ENCODE results near the gene SOX10.

The SOX10 gene

DNA sequence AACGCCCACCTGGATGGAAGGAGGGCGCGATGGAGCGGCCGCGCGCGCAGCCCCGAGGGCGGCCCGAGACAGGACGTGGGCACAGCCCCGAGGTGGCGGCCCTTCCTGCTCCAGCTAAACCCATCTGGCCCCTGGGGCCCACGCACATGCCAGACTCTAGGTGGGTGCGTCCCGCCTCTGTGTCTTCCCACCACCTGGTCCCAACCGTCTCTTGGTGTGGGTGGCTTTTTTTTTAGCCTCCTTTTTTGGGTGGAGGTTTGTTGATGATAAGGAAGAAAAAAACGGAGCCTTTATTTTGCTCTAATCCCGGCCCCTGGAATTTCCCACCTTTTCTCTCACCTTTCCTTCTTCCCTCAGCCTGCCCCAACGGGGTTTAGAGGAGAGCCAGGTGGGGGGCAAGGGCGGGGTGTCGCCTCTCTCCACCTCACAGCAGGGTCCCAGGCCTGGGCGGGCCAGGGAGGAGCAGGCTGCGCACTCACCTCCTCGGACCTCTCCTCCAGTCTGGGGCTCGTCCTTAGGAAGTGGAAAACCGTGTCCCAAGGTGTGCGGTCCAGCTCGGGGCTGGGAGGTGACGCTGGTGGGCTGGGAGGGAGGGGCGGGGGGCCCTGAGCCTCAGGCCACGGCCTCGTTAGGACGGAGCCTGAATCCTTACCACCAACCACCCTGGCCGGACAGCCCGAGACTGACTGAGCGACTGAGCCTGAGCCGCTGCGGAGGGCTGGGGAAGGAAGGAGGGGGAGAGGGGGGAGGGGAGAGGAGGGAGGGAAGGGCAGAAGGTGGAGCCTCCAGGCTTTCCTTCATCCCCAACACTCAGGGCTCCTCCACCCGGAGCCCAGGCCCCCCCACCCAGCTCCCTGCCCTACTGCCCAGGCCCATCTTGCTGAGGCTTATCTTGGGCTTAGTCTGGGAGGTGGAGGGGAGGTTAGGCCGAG is at the start of gene SOX10:
Gene SOX10, minus strand, starts transcription at position 696 of the 932 bp plus-strand sequence. CDS start 771 bp downstream, outside the sequence.
- DNase-seq: no peak

DNA sequence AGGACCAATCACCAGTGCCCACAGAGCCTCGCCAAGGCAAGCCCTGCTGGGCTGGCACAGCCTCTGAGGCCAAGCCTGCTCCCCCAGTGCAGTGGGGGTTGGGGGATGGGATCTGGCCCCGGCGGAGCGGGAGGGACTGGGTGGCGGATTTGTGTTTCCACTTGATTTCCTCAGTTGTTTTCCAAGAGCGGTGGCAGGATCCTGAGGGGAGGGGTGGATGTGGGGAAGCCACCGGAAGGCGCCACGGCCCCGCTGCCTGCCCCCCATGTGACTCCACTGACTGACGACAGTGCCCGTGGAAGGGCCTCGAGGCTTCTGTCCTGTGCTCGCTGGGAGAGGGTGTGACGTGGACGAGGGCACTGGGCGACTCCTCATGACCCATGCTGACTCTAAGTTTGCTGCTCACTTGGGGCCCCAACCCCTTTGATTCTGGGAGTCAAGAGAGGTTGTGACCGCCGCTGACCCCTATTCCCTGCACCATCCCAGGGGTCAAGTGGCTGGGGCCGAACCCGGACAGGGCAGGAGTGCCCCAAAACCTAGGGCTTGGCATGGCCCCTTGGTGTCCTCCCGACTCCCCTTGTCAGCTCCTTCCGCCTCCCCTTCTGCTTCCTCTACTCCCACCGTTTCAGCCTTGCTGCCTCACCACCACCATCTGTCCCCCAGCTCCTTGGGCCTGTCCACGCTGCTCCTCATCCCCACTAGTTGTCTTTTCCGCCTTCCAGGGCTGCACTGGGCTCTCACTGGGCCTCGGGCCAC is 49.3 kb upstream of the SOX10 start:
- DNase-seq: peak in 1 of 2 experiments; percentile 29

DNA sequence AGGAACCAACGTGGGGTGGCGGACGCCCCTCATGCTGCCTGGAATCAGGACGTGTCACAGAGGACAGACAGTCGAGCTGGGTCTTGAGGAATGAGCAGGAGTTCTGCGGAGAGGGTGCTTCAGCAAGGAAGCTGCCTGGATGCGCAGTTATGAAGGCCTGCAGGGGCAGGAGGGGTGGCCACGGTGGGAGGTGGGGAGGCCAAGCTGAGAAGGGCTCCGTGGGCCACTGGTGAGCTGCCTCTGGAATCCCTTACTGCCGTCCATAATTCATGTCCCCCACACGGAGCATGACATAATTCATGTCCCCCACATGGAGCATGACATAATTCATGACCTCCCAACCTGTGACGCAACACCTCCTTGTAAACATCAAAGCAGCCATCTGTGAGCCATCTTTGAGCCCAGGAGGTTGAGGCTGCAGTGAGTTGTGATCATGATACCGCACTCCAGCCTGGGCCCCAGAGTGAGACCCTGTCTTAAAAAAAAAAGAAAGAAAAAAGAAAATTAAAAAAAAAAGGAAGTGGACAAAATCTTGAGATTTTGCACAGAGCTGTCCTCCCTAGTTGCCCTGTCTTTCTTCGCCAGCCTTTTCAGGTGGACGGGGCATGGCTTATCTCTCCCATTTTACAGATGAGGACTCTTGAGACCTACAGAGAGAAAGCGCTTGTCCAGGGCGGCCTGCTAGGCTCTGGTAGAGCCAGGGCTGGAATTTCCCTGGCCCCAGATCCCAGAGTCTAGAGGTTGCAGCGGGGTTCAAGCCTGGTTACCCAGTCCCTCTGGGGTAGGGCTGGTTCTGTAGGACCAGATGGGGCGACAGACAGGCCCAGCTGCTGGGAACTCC is 48.5 kb upstream of the SOX10 start:
- DNase-seq: no peak

DNA sequence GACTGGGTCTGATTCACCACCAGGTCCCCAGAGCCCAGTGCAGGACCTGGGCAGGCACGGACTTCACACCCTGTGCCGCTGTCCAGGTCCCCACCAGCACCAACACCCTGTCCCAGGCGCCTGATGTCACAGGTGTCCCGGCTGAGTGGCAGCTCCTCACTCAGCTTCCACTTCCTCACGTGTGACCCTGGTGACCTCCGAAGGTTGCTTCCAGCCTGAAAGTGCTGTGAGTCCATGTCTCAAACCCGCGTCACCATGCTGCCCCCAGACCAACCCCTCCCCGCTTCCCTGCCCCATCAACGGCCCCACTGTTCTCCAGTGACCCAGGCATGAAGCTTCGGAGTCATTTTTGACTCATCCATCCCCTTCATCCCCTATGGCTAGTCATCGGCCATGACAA is 47.1 kb upstream of the SOX10 start:
- no peak for DNase-seq

DNA sequence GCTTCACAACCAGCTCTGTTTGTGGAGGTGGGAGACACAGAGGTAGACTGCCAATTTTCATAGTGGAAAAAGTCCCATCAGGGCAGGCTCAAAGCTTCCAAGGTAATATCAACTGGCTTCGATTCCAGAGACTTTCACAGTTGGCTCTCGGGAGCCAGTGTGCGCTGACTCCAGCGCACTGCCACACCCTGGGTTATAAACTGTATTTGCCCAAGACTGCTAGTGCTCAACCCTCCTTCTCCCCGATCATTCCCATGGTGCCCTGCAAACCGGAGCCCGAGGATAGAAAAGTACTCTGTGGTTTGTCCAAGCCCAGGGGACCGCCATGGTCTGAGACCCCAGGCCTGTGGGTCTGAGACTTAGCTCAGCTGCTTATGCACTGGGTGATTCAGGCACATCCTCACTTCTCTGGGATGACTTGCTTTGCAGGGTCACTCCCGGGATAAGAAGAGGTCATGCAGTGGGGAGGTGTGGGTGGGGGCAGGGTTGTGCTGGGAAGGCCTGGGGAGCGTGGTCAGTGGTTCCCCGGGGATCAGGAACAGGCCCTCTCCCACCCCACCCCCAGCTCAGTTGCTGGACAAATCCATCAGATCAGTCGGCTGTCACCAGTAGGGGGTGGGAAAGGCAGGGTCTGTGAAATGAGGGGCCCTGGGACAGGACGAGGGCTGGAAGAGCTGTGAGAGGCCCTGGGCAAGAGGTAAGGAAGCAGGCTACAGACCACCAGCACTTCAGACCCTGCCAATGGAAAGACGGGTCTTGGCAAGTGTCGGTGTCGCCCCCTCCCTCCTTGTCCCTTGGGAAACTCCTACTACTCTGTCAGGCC is 46.2 kb upstream of the SOX10 start:
- no peak for DNase-seq

DNA sequence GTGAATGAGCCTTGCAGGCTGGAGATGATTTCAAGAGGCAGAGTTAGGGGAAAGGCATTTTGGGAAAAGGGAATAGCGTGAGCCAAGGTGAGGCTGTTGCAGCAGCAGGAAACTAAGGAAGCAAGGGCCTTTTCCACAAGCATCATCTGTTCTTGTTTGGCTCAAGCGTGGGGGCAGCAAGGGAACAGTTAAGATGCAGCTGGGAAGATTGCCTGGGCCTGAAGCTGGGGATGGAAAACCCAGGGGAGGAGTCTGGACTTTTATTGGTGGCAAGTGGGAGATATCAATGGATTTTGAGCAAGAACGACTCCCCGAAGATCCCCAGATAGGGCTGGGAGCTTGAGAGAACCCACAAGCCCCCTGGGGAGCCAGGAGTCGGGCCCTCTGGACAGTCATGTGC is 45.5 kb upstream of the SOX10 start:
- no peak for DNase-seq

DNA sequence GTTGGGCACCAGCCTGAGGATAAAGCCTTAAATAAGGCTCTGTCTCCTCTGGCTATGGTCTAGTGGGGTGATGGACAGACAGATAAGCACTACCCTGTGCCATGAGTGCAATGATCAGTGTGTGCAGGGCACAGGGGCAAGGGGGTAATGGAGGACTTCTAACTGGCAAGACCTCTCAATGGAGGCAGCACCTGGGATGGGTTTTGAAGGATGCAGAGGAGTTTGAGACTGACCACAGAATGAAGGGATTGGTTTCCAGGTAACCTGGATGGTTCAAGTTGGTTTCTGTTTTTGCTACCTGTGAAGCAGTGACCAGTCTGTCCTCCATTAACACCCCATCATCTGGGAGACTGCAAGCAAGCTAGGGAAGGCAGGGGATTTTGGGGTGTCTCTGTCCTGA is 45.0 kb upstream of the SOX10 start:
- DNase-seq: no peak

DNA sequence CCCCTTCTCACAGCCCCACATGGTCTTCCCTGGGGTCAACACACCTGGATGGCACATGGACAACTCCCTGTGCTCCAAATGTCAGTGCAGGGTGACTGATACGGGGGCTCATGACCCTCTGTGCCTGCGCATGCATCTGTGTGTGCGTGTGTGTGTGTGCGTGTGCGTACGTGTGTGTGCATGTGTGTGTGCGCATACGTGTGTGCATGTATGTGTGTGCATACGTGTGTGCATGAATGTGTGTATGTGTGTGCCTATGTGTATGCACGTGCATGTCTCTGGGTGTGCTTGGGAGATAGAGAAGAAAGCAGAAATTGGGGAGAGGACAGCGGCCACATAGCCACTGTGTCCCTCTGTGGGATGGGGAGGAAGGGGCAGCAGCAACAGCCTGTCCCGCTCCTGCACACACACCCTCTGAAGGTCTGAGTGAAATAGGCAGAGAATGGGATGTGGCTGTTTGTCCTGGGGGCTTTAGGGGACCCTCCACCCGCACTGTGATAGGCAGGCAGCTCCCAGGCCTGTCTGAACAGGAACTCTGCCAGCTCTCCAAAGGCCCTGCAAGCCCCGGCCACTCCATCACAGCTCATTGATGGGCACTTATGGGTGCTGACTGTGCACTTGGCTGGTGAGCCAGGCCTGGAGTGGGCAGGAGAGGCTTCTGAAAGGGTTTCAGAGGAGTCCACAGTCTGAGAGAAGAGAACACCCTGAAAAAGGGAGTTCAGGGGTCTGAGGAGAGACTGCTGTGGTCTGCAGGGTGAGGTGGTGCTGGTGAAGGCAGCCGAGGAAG is 44.2 kb upstream of the SOX10 start:
- DNase-seq: no peak

DNA sequence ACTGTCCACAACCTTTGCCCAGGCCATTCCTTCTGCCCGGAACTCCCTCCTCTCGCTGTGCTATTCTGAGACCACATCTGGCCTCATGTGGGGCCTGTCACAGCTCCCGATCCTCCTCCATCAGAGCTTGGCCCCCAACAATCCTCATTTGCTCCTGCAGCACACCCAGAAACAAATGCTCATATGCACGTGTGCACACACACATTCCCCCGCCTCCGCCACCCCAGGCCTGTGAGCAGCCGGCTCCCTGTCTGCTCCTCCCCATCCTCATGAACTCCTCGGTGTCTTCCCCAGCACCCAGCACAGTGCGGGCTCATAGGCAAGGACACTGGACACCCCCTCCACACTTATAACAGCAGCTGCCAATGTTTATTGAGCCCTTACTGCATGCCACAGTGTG is 43.1 kb upstream of the SOX10 start:
- DNase-seq: no peak

DNA sequence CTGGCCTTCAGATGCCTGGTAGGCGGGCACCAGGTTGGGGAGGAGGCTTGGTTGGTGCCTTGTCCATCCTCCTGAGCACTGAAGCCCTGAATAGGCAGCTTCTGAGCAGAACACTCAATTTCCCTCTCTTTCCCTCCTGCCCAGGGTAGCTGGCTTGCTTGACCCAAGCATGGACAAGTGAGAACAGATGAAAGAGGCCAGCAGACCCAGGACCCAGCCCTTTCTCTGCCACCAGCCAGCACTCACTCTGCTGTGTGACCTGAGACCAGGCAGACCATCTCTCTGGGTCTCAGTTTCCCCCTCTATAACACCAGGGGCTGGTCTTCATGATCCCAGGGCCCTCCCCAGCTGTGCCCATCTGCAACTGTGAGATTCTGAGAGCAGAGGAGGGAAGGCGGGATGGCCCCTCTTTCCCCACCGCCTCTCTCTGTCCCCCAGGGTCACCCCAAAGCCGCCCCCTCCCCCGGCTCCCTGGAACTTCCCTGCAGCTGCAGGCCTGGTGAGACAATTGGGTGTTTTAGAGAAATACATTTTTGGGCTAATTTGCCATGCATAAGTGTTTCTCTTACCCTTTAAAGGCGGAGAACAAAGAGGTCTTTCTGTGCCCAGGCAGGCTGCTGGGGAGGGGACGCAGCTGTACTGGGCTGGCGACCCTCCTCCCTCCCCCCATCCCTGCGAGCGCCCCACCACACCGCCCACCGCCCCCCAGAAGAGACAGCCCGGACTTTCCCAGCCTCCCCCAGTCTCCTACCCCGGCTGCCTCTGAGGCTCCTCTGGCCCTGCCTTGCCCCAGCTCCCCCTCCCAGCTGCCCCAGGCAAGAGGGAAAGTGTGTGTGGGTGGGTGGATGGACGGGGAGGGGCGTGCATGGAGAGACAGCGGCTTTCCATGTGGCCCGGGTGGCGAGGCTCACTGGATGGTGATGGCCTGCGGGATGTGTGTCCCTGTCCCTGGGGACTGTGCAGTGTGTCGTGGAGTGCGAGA is 42.1 kb upstream of the SOX10 start:
- no peak for DNase-seq

DNA sequence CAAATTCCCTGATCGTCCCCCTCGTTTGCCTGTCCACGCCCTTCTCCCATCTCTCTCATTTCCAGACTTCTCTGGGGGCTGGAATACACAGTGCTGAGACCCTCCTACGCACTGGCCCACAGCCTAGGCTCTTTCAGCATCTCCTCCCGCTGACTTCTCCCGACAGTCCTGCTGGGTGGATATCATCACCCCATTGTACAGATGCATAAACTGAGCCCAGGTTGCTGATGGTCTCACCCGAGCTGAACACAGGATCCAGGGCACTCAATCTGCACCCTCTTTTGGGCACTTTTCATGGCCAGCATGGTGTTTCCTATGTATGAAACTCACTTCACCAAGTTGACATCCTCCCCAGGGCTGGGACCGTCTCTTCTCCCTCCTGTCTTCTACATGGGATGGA is 41.2 kb upstream of the SOX10 start:
- no peak for DNase-seq

DNA sequence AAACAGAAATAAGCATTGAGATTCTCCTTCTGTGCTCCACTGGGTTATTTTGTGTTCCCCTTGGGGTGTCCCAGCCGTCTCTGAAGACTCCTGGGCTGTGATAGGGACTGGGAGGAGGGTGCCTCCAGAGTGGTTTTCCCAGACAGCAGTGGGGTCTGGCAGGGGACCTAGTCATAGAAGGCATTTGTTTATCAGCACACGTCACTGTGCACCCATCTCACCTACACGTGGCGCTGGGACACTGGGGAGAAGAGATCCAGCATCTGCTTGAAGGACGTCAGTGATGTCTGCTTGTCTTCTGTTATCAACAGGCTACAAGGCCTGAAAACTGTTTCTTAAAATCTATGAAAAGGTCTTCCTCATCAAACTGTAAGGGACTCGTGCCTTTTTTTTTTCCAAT is 38.7 kb upstream of the SOX10 start:
- DNase-seq: no peak

DNA sequence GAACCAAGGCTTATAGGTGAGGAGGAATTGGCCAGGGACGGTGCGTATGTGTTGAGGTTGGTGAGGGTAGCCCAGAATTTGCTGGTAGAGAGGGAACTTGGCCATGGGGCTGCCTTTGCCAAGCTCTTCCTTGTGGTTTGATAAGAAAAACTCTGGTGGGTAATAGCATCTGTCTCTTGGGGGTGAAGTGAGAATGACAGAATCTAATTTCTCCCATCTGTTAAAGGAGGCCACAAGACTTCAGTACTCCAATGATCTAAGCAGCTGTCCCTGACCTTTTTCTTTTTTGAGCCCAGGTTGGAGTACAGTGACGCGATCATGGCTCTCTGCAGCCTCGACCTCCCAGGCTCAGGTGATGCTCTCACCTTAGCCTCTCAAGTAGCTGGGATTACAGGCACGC is 36.9 kb upstream of the SOX10 start:
- DNase-seq: no peak

DNA sequence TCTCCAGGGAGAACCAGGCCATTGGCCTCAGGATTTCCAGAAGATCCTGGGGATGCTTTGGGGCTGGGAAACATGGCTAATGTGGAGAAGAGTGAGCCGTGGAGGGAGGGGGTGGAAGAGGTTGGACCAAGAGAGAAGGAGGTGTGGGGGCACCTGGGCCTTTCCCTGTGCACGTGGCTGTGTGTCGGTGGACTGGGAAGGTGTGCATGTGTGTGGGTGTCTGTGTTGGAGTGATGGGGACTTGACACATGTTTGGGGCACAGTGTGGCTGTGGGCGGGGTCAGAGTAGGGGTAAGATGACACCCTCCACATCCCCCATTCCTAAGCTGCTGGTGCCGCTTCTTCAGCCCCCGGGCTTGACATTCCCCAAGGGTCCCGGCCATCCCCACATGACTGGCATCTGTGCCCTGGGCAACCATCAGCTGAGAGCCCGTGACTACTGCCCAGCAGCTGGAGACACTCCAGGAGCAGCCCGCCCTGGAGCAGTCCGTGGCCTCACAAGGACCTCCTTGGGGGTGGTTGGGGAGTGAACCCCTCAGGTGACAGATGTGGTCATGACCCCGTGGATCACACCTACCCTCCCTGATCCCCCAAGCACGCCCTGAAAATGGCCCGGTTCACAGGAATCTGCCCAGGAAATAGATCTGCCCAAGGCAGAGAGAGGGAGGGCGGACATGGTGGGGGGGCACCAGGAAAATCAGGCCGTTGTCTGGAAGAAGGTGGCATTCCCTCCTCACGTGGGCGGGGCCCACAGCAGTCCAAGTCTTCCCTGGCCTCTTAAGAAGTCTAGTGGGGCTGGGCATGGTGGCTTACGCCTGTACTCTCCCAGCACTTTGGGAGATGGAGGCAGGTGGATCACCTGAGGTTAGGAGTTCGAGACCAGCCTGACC is 34.8 kb upstream of the SOX10 start:
- no peak for DNase-seq

DNA sequence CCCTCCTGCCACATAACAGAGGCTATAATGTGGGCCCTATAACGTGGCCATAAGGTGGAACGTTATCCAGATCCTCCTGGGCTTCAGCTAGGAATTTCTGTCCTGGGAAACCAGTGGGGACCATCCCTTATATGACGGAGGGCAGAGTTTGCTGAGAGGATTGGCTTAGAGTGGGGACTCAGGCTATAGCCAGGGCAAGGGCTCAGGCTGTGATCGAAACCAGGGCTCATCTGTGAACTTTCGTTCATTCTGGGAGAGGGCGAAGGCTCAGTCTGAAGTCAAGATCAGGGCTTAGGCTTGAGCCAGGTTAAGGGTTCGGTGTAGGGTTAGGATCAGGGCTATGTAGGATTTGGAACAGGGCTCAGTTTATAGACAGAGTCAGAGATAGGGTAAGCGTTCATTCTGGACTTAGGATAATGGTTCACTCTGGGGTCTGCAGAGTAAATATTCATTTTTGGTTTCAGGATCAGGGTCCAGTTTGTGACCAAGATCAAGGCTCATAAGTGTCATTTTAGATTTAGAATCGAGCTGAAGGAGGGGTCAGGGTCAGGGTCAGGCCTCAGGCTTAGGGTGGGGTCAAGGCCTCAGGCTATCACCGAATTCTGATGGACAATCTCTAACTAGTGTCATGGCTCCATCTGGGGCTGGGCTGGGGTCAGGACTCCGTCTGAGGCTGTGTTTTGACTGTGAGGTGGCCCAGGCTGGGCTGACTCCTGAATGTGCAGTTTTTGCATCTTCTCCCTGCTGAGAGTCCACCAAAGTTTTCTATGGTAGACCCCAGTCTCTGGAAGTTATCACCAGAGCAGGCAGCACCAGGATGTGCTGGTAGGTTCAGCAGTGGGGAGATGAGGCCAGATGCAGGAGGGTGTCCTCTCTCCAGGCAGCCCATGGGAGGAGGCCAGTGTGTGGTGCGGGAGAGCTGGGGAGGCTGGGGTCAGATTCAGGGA is 33.9 kb upstream of the SOX10 start:
- DNase-seq: no peak

DNA sequence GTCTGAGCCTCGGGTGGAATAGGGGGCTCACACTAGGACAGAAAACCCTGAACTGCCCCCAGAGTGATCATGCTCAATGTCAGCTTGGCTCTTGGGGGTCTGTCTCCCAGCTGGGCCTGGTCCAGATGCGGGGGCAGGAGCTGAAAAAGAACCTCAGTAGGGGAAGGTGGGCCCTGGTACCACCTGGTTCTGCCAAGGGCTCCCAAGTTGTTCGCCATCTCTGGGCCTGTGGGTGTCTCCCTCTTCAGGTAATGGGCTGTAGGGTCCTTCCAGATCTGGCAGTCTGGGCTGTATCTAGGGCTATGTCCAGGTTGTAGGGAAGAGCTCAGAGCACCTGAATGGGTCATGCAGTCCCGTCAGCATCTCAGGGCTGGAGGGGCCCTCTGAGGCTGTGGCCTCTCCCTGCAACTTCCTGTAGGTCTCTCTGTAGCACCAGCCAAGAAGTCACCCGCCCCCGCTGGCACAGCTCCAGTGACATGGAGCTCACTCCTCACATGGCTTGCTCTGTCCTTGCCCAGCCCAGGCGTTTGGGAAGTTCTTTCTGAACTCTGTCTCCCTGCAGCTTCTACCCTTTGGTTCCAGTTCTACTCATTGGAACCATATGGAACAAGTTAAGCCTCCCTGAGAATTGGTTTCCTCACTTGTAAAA is 33.0 kb upstream of the SOX10 start:
- DNase-seq: peak in 1 of 2 experiments; percentile 47

Data from NCI-H446 (cell line).